GM12865 (cell line): ENCODE data around the gene ZNF318.

Experiments used
- DNase-seq: peaks from one replicate; pipeline ENCODE4 v3.0.0; 2010; ENCODE audit warnings: low read depth
- H3K4me3 ChIP-seq: 2 replicates; pipeline ENCODE4 v1.5.1; 2011; ENCODE audit warnings: mild to moderate bottlenecking, low read depth, low read length, control low read depth
- TF ChIP-seq, protein P1 (sequence below): IDR thresholded peaks from 2 replicates; pipeline ENCODE4 v1.5.1; 2011; ENCODE audit warnings: low read length, control low read depth, low read depth, inconsistent platforms; ENCODE audit not compliant: insufficient read depth; ENCODE audit errors: missing control alignments

ZNF318 gene

DNA sequence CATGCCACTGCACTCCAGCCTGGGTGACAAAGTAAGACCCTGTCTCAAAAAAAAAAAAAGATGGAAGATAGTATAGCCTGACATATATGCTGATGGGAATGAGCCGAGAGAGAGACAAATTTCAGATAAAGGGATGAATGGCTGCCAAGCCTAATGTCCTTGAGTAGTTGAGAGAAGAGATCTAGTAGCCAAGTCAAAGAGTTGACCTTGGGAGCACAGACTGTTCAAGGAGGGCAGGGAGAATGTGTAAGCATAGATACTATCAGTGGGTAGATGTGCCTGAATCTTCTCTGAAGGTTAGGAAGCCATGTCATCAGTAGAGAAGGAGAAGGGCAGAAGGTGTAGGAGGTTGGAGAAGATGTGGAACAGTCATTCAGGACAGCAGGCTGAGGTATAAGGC lies 37.8 kb upstream of the ZNF318 start:
- TF ChIP-seq, protein P1, sequence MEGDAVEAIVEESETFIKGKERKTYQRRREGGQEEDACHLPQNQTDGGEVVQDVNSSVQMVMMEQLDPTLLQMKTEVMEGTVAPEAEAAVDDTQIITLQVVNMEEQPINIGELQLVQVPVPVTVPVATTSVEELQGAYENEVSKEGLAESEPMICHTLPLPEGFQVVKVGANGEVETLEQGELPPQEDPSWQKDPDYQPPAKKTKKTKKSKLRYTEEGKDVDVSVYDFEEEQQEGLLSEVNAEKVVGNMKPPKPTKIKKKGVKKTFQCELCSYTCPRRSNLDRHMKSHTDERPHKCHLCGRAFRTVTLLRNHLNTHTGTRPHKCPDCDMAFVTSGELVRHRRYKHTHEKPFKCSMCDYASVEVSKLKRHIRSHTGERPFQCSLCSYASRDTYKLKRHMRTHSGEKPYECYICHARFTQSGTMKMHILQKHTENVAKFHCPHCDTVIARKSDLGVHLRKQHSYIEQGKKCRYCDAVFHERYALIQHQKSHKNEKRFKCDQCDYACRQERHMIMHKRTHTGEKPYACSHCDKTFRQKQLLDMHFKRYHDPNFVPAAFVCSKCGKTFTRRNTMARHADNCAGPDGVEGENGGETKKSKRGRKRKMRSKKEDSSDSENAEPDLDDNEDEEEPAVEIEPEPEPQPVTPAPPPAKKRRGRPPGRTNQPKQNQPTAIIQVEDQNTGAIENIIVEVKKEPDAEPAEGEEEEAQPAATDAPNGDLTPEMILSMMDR: no peak
- H3K4me3 ChIP-seq: no peak overlapping the region
- DNase-seq: no peak

DNA sequence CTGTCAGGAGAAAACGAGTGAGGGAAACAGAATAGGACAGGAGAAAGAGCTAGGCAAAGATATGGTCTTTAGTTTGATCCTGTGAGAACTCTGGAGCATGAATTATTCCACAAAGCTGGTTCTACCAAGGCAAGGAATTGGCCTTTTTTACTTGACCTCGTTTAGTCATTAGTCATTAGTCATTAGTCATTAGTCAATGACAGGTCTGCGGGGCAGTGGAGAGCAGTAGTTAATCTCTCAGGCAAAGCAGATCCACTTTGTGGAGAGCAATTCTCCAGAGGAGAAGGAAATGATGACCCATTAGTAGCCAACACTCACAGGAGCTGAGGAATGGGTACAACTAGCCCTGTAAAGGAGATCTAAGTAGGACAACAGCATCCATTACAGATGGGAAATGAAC lies 35.9 kb upstream of the ZNF318 start:
- no peak for DNase-seq
- TF ChIP-seq, protein P1: no peak
- no peak overlapping the region for H3K4me3 ChIP-seq

DNA sequence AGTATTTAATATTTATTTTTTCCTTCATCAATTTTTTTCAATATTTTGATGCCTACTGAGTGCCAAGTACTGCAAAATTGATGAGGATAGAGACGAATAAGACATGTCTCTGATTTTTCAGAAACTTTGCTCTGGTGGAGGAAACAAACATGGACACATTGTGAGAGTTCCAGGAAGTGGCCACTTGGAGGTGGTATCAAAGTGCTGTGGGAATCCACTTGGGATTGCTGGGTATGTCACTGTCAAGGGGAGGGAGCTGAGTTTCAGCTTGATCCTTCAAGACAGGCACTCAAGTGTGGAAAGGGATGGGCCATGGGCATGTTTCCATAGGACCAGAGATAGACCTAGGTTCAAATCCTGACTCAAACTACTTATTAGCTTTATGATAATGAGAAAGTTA lies 33.4 kb upstream of the ZNF318 start:
- DNase-seq: no peak
- no peak overlapping the region for H3K4me3 ChIP-seq
- TF ChIP-seq, protein P1: no peak

DNA sequence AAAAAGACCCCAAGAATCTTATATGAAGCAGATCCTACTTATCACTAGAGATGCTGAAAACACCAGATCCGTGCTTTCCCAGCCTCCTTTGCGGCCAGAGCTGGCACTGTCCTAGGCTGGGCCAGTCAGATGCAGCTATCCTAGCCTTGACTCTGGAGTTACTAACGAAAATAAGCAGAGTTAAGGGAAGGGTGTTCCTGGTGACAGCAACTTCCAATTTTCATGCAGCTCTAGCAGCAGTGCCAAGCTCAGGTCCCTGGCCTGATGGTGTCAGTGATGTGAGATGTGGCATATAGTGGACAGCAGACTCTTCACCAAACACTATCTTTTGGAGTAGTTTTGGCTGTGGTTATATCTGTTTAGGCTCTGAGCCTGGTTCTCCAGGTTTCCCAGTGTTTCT lies 32.3 kb upstream of the ZNF318 start:
- no peak for DNase-seq
- TF ChIP-seq, protein P1: no peak
- no peak overlapping the region for H3K4me3 ChIP-seq

DNA sequence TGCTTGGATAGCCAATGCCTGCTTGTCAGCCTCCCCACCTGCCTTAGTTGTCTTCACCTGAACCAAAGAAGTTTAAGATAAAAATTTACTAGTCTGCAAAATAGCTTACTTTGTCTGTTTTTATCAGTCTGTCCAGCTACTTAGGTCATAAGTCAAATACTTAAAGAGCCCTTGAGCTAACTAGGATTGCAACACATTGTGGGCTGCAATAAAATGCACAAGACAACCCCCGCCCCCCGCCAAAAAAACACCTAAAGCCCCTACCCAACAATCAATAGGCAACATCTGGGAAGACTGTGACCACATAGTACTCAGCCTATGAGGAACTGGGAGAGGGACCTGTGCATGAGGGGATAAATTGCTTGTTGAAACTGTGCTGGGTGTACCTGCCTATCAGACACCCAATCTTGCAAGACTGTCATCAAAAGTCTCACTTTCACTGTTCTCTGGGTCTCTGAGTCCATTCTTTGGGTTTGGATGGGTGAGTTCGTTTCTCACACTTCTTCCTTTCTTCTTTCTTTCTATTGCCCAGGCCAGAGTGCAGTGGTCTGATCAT lies 30.6 kb upstream of the ZNF318 start:
- TF ChIP-seq, protein P1: no peak
- H3K4me3 ChIP-seq: no peak overlapping the region
- no peak for DNase-seq

DNA sequence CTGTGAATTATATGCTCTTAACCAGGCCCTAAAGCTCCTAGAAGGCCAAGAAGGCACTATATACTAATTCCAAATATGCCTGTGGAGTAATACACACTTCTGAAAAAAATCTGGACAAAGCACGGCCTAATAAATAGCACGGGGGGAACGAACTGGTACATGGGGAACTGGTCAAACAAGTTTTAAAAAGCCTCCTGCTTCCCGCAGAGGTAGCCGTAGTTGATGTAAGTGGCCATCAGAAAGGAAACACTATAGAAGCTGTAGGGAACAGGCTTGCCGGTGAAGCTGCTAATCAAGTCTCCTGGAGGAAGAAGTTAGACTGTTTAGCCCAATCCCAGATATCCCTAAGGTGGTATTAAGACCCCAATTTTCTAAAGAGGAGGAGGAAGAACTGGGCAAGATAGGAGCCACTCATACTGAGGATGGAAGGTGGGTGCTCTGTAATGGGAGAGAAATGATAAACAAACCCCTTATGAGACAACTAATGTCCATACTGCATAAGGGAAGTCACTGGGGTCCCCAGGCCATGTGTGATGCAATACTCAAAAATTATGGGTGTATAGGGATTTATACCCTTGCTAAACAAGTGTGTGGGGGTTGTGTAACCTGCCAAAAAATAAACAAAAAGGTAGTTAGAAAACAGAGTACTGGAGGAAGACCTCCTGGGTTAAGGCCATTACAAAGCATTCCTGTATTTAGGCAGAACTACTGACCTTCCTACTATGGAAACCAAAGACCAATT lies 27.1 kb upstream of the ZNF318 start:
- no peak overlapping the region for H3K4me3 ChIP-seq
- TF ChIP-seq, protein P1: no peak
- DNase-seq: no peak

DNA sequence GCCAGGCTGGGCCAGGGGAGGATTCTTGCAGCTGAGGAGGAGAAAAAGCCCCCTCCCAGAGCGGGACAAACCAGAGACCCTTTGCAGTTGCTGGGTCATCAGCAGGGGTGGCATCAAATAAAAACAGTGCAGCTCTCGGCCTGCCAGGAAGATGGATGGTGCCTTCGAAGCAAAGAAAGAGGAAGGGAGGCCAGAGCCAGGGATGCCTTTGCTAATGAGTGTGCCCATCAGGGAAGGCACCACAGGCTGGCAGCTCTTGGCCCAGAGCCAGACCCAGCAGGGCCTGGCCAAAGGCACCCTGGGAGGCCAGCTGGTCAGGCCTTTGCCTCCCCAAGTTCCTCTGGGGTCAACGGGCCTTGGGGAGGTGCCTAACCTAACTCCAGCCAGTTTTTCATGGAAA lies 26.3 kb upstream of the ZNF318 start:
- TF ChIP-seq, protein P1: no peak
- H3K4me3 ChIP-seq: no peak overlapping the region
- DNase-seq: no peak
